K562 (cell line): ENCODE measurements around the gene CPA3. TPM values are rescaled to one million over a fixed set of nuclear protein-coding genes. Genes with fewer than 3 reads are reported as not detected.

ENCODE experiments used
- ATAC-seq: fragments of 200-7000 bp; cut with Tn5 transposase; 3 replicates; pipeline ENCODE4 v1.9.1; 2020; ENCODE audit warnings: moderate library complexity
- BruUV-seq: library from RNA; stranded (reverse); fragments of 400-500 nt; replicated peaks from 2 replicates; lab custom pipeline; 2021; lab: Mats Ljungman, UMichigan
- CTCF ChIA-PET: fragments of 300-600 bp; formaldehyde crosslinking; extraction: SDS; loops from one replicate; lab custom pipeline; 2021; ENCODE audit warnings: low intra/inter-chr PET ratio; lab: Yijun Ruan, JAX
- POLR2A ChIA-PET: fragments of 300-600, 350-650 bp; sonication (Branson Sonifier 250); formaldehyde crosslinking; extraction: SDS; loops from one replicate; lab custom pipeline; 2021; ENCODE audit warnings: antibody characterized with exemption, inconsistent platforms; lab: Yijun Ruan, JAX
- DNase-seq, 4 experiments: peaks; one replicate each; pipeline versions ENCODE4 v3.0.0 to v3.0.0-alpha.2; 2011 to 2018; ENCODE audit warnings: low spot score in 3 of 4, mixed read lengths in 3 of 4; ENCODE audit errors: extremely low read depth in 1 of 4
- FAIRE-seq: peaks from 2 replicates; lab custom pipeline; 2011; peaks lifted over from hg19 to GRCh38; lab: Jason Lieb, UNC
- H2AFZ ChIP-seq: 2 replicates; pipeline ENCODE4 v1.6.0; 2011; ENCODE audit warnings: low read depth, low read length, control low read depth, inconsistent platforms
- H3K27ac ChIP-seq: fragments of 200-600 bp; 3 replicates; pipeline ENCODE4 v1.8.0; 2011; ENCODE audit warnings: low read depth, mild to moderate bottlenecking, control low read depth, inconsistent platforms, low read length, moderate library complexity, mixed read lengths; ENCODE audit errors: extremely low read depth
- H3K27me3 ChIP-seq, 2 experiments: fragments of 300-600 bp in 1 of 2; 2 replicates in 1 of 2; 3 replicates in 1 of 2; pipeline versions ENCODE4 v1.6.0 to v1.8.0; 2011; ENCODE audit warnings: inconsistent platforms in 2 of 2, low read length in 2 of 2, mild to moderate bottlenecking in 1 of 2, mixed read lengths in 1 of 2, moderate library complexity in 1 of 2; ENCODE audit not compliant: control insufficient read depth in 2 of 2, insufficient read depth in 2 of 2
- H3K36me3 ChIP-seq: fragments of 300-600 bp; 3 replicates; pipeline ENCODE4 v1.8.0; 2011; ENCODE audit warnings: mild to moderate bottlenecking, low read length, inconsistent platforms; ENCODE audit not compliant: control insufficient read depth, insufficient read depth
- H3K4me1 ChIP-seq, 2 experiments: fragments of 200-600 bp in 1 of 2; replicated peaks in 1 of 2; 2 replicates in 1 of 2; 3 replicates in 1 of 2; pipeline versions ENCODE4 v1.5.1 to v1.8.0; 2011; ENCODE audit warnings: inconsistent platforms in 2 of 2, low read length in 2 of 2, mild to moderate bottlenecking in 1 of 2, mixed read lengths in 1 of 2, moderate library complexity in 1 of 2; ENCODE audit not compliant: control insufficient read depth in 2 of 2, insufficient read depth in 2 of 2
- H3K4me2 ChIP-seq: 2 replicates; pipeline ENCODE4 v1.6.1; 2011; ENCODE audit warnings: low read length, control low read depth, inconsistent platforms, mixed read lengths; ENCODE audit not compliant: insufficient read depth
- H3K4me3 ChIP-seq: fragments of 200-600 bp; sonication (generic), shearing (Covaris generic); 2 replicates; pipeline ENCODE4 v1.5.1; 2016; ENCODE audit warnings: control low read depth, inconsistent platforms
- H3K79me2 ChIP-seq: fragments of 200-600 bp; 3 replicates; pipeline ENCODE4 v1.8.0; 2011; ENCODE audit warnings: low read length, inconsistent platforms; ENCODE audit not compliant: control insufficient read depth, insufficient read depth
- H3K9ac ChIP-seq, 2 experiments: 2 replicates each; pipeline versions ENCODE4 v1.6.0 to v1.6.1; 2011; ENCODE audit warnings: low read depth in 2 of 2, low read length in 2 of 2, control low read depth in 1 of 2, inconsistent platforms in 1 of 2, mild to moderate bottlenecking in 1 of 2, mixed read lengths in 1 of 2; ENCODE audit not compliant: insufficient read depth in 1 of 2
- H3K9me1 ChIP-seq: one replicate; pipeline ENCODE4 v1.6.0; 2011; ENCODE audit warnings: inconsistent platforms, mild to moderate bottlenecking, low read length, moderate library complexity; ENCODE audit not compliant: control insufficient read depth, insufficient read depth
- H3K9me3 ChIP-seq: replicated peaks from 2 replicates; pipeline ENCODE4 v1.5.1; 2011; ENCODE audit warnings: low read depth, low read length, inconsistent platforms; ENCODE audit not compliant: control insufficient read depth, insufficient read depth
- H4K20me1 ChIP-seq: replicated peaks from 2 replicates; pipeline ENCODE4 v1.6.1; 2011; ENCODE audit warnings: low read length, inconsistent platforms, mixed read lengths; ENCODE audit not compliant: control insufficient read depth, insufficient read depth
- GTF2E2 ChIP-seq: fragments of 200-800 bp; sonication (Bioruptor generic); IDR thresholded peaks from 2 replicates; pipeline ENCODE4 v1.6.1; 2016; ENCODE audit warnings: missing genetic modification characterization, missing compliant biosample characterization
- HBP1 ChIP-seq: fragments of 450-650 bp; formaldehyde crosslinking; IDR thresholded peaks from 2 replicates; pipeline ENCODE4 v1.4.0; 2022; ENCODE audit warnings: missing genetic modification characterization
- HDAC1 ChIP-seq, 2 experiments: fragments of 450-650 bp; IDR thresholded peaks; 2 replicates each; pipeline ENCODE4 v1.6.1; 2016 to 2017; ENCODE audit warnings: inconsistent platforms in 1 of 2, mild to moderate bottlenecking in 1 of 2, moderate library complexity in 1 of 2
- JUND ChIP-seq, 2 experiments: IDR thresholded peaks; 2 replicates in 1 of 2; 3 replicates in 1 of 2; pipeline ENCODE4 v1.6.1; 2011; ENCODE audit warnings: borderline replicate concordance in 2 of 2, low read depth in 2 of 2, low read length in 2 of 2, improper control_type of control experiment in 1 of 2, missing biosample characterization in 1 of 2, missing genetic modification characterization in 1 of 2, missing genetic modification reagents in 1 of 2
- NFXL1 ChIP-seq: fragments of 450-650 bp; formaldehyde crosslinking; IDR thresholded peaks from 2 replicates; pipeline ENCODE4 v1.4.0; 2021; ENCODE audit warnings: mild to moderate bottlenecking
- PHF21A ChIP-seq: fragments of 450-650 bp; IDR thresholded peaks from 2 replicates; pipeline ENCODE4 v1.6.1; 2017; ENCODE audit warnings: low read depth, borderline replicate concordance
- RBBP5 ChIP-seq: fragments of 200-600 bp; sonication (generic); IDR thresholded peaks from 2 replicates; pipeline ENCODE4 v1.6.1; 2012; ENCODE audit warnings: borderline replicate concordance, mild to moderate bottlenecking, low read length, control low read depth, inconsistent platforms; ENCODE audit not compliant: insufficient read depth, poor library complexity, severe bottlenecking
- SMARCA4 ChIP-seq: fragments of 450-650 bp; IDR thresholded peaks from 2 replicates; pipeline ENCODE4 v1.6.1; 2016
- TBP ChIP-seq: optimal IDR thresholded peaks from 2 replicates; pipeline ENCODE3; 2011; ENCODE audit warnings: low read depth, low read length, improper control_type of control experiment
- TCF3 ChIP-seq: sonication (generic); formaldehyde crosslinking; IDR thresholded peaks from 2 replicates; pipeline ENCODE4 v1.4.0; 2020; ENCODE audit warnings: mild to moderate bottlenecking, missing genetic modification reagents
- ZNF140 ChIP-seq: fragments of 250-450 bp; sonication (Bioruptor Pico); IDR thresholded peaks from 2 replicates; pipeline ENCODE4 v1.8.0; 2021; ENCODE audit warnings: moderate library complexity, mild to moderate bottlenecking, inconsistent platforms
- ZNF197 ChIP-seq: fragments of 200-800 bp; sonication (Bioruptor generic); IDR thresholded peaks from 2 replicates; pipeline ENCODE4 v1.6.1; 2016; ENCODE audit warnings: low read depth, missing genetic modification characterization, missing compliant biosample characterization
- ZNF3 ChIP-seq: fragments of 250-450 bp; sonication (Bioruptor Pico); IDR thresholded peaks from 2 replicates; pipeline ENCODE4 v1.5.0; 2021; ENCODE audit warnings: mild to moderate bottlenecking, moderate library complexity
- WGBS: fragments of 100-300 bp; shearing (Covaris generic); methylation state at CpG from one replicate; pipeline ENCODE4 v1.1.6; 2016; ENCODE audit warnings: low coverage, mixed read lengths; ENCODE audit not compliant: insufficient coverage; ENCODE audit errors: missing lambda C conversion rate; 5-methylcytosine and 5-hydroxymethylcytosine counted together
- in situ Hi-C: fragments of 300-500 bp; cut with MboI; formaldehyde crosslinking; loops from 4 replicates; pipeline ENCODE4 v1.15.0; 2018; ENCODE audit warnings: inconsistent platforms, mixed read lengths
- intact Hi-C: fragments of 100-400 bp; cut with micrococcal nuclease; formaldehyde crosslinking; loops from 2 replicates; pipeline ENCODE4 v1.14.2; 2022
- polyA plus RNA-seq, 8 experiments: library from polyadenylated mRNA; depleted of rRNA in 4 of 8; stranded (reverse) in 5 of 8; unstranded in 3 of 8; fragments of >200 nt; fragmentation: Nextera tagmentation in 2 of 8; fragmentation: Illumina TruSeq in 1 of 8; extraction: Ambion mirVana in 2 of 8; extraction: Trizol in 1 of 8; gene quantifications; 2 replicates each; pipeline versions ENCODE4 v1.2.1 to v1.2.3, GENCODE V29; 2011 to 2014; ENCODE audit warnings: inconsistent platforms in 1 of 8, missing spikeins in 1 of 8
- total RNA-seq, 7 experiments: library from RNA; depleted of rRNA in 6 of 7; stranded (reverse); fragments of >200 nt in 6 of 7; fragmentation: Illumina TruSeq in 2 of 7; extraction: Trizol in 2 of 7; gene quantifications; 2 replicates each; pipeline versions ENCODE4 v1.2.1 to v1.2.3, GENCODE V29; 2011 to 2021; ENCODE audit warnings: low replicate concordance in 1 of 7
- TF ChIP-seq, protein P1 (sequence below), 2 experiments: fragments of 450-650 bp; conservative IDR thresholded peaks; 2 replicates each; pipeline ENCODE4 v1.6.1; 2017; ENCODE audit warnings: mild to moderate bottlenecking in 2 of 2, moderate library complexity in 2 of 2

CPA3 gene
- total and polyA plus RNA-seq, 9 of the 15 experiments (the other 6 are each of a cell fraction or from before 2014, with no cell fraction given), result not detected

DNA sequence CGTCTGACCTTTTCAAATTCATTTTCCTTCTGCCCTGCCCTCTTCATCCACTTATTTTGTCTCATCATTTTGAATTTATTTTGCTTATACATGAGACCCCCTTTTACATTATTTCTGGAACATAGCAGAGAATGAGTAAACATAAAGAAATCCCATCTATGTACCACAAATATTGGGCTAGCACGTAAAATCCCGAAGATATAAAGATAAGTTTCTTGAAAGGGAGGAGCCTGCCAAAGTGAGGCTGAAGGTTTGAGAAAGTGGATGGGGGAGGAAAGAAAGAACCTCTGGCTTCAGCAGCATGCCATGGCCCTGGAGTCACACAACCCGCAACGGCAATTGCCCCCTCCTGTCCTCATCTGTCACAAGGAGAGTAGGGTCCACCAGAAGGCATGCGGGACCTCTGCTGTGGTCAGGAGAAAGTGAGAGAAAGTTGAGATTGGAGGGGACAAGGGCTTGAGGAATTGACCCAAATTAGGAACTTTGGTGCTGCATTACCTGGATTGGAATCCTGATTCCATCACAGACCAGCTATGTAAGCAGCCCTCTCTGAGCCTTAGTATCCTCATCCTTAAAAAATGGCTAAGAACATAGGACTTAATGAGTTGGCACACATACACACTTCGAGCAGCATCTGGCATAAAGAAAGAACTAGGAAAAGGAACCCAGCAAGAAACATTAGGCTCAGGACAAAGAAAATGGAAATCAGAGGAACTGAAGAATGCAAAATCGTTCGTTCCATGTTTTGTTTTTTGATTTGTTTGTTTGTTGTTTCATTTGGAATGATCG, 72.6 kb downstream of the CPA3 start:
- no peak for FAIRE-seq
- TF ChIP-seq NFXL1 (CRISPR knock-in tag) (no peak), SMARCA4 (no peak), GTF2E2 (tag) (no peak), TCF3 (CRISPR knock-in tag) (no peak), PHF21A (no peak), JUND (IDR thresholded peaks at IDR 0.05; ENCODE audit: borderline replicate concordance, low read depth, low read length) (no peak), JUND (tag; IDR thresholded peaks at IDR 0.05; ENCODE audit: borderline replicate concordance, low read depth, low read length) (no peak), ZNF140 (no peak), ZNF3 (CRISPR knock-in tag) (no peak), RBBP5 (no peak), HDAC1 (IDR thresholded peaks at IDR 0.05) (no peak), TBP (no peak), ZNF197 (CRISPR knock-in tag) (no peak), HBP1 (no peak)
- TF ChIP-seq, protein P1, sequence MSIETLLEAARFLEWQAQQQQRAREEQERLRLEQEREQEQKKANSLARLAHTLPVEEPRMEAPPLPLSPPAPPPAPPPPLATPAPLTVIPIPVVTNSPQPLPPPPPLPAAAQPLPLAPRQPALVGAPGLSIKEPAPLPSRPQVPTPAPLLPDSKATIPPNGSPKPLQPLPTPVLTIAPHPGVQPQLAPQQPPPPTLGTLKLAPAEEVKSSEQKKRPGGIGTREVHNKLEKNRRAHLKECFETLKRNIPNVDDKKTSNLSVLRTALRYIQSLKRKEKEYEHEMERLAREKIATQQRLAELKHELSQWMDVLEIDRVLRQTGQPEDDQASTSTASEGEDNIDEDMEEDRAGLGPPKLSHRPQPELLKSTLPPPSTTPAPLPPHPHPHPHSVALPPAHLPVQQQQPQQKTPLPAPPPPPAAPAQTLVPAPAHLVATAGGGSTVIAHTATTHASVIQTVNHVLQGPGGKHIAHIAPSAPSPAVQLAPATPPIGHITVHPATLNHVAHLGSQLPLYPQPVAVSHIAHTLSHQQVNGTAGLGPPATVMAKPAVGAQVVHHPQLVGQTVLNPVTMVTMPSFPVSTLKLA (conservative IDR thresholded peaks at IDR 0.05), result no peak
- TF ChIP-seq, all 486 proteins: peak for 0
- Histone ChIP-seq H4K20me1 (no peaks in the 10 kb centered on the region), H3K4me3 (no peak overlapping the region), H3K79me2 (no peaks in the 10 kb centered on the region), H3K36me3 (no peaks in the 10 kb centered on the region), H3K9me3 (no peaks in the 10 kb centered on the region), H3K9ac (no peak overlapping the region), H2AFZ (no peak overlapping the region), H3K27ac (no peak overlapping the region), H3K4me2 (no peak overlapping the region), H3K9me1 (no peaks in the 10 kb centered on the region), H3K27me3 (no peaks in the 10 kb centered on the region), H3K4me1 (no peaks in the 10 kb centered on the region)
- no TSS peak for BruUV-seq
- ATAC-seq (no peak), DNase-seq (no peak)
- ChIA-PET CTCF (interaction anchor here (1.0 kb wide), 1 partner anchor 76 kb away, joined by 4 read pairs; no protein-coding TSS in a partner anchor), POLR2A (no interaction called here)
- in situ Hi-C loops, result loop anchor here (25.0 kb wide), 1 partner anchor 1550 kb away; no protein-coding TSS in a partner anchor
- 0% methylated on average over 10 of the region's 10 CpGs for WGBS
- intact Hi-C loops, result no loop called here
